Measurements from ENCODE around the gene CADM1.

DNA sequence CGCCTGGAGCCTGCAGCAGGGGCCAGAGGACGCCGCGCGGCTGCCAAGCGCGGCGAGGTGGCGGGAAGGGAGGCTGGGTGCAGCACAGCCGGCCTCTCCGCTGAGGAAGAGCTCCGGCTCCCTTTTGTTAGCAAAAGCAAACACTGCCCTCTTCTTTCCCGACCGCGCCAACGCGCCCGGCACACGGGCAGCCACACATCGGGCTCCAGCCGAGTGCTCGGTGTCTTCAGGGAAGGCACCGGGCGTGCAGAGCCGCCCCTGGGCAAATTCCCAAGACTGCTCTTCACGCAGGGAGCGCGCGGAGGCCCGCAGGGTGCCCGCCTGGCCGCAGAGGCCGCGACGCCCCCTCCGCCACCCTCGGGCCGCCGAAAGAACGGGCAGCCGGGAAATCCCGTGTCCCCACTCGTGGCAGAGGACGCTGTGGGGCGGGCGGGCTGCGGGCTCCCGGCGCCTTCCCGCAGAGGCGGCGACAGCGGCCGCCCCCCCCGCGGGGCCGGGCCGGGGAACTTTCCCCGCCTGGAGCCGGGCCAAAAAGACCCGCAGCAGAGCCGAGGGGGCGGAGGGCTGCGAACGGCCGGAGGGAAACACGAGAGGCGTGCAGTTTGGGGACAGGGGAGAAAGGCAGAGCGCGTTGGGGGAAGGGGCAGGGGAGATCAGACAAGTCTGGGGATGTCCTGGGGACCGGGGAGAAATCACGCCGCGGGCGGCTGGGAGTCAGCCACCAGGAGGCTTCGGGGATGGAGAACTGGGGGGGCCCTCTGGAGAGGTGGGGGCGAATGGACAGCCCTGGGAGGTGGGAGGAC lies 931 bp downstream of the CADM1 start:
- TF ChIP-seq, protein P1, sequence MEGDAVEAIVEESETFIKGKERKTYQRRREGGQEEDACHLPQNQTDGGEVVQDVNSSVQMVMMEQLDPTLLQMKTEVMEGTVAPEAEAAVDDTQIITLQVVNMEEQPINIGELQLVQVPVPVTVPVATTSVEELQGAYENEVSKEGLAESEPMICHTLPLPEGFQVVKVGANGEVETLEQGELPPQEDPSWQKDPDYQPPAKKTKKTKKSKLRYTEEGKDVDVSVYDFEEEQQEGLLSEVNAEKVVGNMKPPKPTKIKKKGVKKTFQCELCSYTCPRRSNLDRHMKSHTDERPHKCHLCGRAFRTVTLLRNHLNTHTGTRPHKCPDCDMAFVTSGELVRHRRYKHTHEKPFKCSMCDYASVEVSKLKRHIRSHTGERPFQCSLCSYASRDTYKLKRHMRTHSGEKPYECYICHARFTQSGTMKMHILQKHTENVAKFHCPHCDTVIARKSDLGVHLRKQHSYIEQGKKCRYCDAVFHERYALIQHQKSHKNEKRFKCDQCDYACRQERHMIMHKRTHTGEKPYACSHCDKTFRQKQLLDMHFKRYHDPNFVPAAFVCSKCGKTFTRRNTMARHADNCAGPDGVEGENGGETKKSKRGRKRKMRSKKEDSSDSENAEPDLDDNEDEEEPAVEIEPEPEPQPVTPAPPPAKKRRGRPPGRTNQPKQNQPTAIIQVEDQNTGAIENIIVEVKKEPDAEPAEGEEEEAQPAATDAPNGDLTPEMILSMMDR (conservative IDR thresholded peaks at IDR 0.05; ENCODE audit: low read depth in 2 of 2) = peak in 1 of 2 experiments; percentile 50; a peak in 2 of 4 replicates
- TF ChIP-seq, protein P2, sequence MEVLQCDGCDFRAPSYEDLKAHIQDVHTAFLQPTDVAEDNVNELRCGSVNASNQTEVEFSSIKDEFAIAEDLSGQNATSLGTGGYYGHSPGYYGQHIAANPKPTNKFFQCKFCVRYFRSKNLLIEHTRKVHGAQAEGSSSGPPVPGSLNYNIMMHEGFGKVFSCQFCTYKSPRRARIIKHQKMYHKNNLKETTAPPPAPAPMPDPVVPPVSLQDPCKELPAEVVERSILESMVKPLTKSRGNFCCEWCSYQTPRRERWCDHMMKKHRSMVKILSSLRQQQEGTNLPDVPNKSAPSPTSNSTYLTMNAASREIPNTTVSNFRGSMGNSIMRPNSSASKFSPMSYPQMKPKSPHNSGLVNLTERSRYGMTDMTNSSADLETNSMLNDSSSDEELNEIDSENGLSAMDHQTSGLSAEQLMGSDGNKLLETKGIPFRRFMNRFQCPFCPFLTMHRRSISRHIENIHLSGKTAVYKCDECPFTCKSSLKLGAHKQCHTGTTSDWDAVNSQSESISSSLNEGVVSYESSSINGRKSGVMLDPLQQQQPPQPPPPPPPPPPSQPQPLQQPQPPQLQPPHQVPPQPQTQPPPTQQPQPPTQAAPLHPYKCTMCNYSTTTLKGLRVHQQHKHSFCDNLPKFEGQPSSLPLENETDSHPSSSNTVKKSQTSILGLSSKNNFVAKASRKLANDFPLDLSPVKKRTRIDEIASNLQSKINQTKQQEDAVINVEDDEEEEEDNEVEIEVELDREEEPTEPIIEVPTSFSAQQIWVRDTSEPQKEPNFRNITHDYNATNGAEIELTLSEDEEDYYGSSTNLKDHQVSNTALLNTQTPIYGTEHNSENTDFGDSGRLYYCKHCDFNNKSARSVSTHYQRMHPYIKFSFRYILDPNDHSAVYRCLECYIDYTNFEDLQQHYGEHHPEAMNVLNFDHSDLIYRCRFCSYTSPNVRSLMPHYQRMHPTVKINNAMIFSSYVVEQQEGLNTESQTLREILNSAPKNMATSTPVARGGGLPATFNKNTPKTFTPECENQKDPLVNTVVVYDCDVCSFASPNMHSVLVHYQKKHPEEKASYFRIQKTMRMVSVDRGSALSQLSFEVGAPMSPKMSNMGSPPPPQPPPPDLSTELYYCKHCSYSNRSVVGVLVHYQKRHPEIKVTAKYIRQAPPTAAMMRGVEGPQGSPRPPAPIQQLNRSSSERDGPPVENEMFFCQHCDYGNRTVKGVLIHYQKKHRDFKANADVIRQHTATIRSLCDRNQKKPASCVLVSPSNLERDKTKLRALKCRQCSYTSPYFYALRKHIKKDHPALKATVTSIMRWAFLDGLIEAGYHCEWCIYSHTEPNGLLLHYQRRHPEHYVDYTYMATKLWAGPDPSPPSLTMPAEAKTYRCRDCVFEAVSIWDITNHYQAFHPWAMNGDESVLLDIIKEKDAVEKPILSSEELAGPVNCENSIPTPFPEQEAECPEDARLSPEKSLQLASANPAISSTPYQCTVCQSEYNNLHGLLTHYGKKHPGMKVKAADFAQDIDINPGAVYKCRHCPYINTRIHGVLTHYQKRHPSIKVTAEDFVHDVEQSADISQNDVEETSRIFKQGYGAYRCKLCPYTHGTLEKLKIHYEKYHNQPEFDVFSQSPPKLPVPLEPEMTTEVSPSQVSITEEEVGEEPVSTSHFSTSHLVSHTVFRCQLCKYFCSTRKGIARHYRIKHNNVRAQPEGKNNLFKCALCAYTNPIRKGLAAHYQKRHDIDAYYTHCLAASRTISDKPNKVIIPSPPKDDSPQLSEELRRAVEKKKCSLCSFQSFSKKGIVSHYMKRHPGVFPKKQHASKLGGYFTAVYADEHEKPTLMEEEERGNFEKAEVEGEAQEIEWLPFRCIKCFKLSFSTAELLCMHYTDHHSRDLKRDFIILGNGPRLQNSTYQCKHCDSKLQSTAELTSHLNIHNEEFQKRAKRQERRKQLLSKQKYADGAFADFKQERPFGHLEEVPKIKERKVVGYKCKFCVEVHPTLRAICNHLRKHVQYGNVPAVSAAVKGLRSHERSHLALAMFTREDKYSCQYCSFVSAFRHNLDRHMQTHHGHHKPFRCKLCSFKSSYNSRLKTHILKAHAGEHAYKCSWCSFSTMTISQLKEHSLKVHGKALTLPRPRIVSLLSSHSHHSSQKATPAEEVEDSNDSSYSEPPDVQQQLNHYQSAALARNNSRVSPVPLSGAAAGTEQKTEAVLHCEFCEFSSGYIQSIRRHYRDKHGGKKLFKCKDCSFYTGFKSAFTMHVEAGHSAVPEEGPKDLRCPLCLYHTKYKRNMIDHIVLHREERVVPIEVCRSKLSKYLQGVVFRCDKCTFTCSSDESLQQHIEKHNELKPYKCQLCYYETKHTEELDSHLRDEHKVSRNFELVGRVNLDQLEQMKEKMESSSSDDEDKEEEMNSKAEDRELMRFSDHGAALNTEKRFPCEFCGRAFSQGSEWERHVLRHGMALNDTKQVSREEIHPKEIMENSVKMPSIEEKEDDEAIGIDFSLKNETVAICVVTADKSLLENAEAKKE (CRISPR knock-in tag; IDR thresholded peaks at IDR 0.05) = no peak
- TF ChIP-seq STAT1 (IDR thresholded peaks at IDR 0.05; ENCODE audit: unreplicated experiment) (no peak), EZH2 (IDR thresholded peaks at IDR 0.05; ENCODE audit: low read depth, unreplicated experiment) (no peak), EZH2phosphoT487 (IDR thresholded peaks at IDR 0.05; ENCODE audit: unreplicated experiment) (no peak)
